HG03457 (cell line): ENCODE results near the gene PDE11A.
"Not testable (repeated sequence)": the region's sequence is repeated elsewhere in the genome, so short reads cannot be mapped to it uniquely, and the experiment has no call there.

Source experiments
- ATAC-seq: cut with Tn5 transposase; IDR thresholded peaks from one replicate; pipeline ENCODE4 v1.9.1; 2021; ENCODE audit warnings: moderate number of reproducible peaks; ENCODE audit not compliant: unreplicated experiment

Gene PDE11A

DNA sequence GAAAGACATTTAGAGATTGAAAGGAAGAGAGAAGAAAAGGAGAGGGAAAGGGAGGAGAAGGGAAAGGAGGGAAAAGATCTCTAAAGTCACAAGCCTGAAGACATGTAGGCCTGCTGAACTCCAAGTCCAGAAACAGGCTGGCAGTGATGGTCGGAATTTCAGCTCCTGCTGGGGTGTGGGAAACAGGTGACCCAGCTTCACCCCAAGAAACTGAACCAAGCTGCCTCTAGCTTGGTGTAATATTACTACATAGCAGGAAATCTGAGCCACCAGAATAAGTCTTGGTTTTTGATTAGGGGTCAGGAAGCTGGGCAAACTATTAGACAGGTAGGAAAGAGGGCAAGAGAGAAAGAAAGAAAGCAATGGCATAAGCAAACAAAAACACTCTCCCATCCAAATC is 185.8 kb downstream of the PDE11A start:
- no peak for ATAC-seq

- no peak for ATAC-seq
Observed at GRCh38 chr2:177885828-177886466, 186.6 kb downstream of the PDE11A start.

DNA sequence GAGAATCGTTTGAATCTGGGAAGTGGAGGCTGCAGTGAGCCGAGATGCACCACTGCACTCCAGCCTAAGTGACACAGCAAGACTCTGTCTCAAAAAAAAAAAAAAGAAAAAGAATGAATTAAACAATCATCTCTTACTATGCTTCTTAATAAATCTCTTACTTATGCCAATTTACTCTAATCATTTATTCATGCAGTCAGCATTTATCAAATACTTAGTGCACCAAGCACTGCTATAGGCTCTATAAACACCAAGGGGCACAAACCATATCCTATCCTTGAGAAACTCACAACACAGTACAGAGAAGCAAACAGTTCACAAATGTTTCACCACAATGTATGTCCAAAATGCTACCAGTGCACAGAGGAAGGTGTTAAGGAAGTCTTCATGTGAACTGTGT is 189.4 kb downstream of the PDE11A start:
- no peak for ATAC-seq

DNA sequence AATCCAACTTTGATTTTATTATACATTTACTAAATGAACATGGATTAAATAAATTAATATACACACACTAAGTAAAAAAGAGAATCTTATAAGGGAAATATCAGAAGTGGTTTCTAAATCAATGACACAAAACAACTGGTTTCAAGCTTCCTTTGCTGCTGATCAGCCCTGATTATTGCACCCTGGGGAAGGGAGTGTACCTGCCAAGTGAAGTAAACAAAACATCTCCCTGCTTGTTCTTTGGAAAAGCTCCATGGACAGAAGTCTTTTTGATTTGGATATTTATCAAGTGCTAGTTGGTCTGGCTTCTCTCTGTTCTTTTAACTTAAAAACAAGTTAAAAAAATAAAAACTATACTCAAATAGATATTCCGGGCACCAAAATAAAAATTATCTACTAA is 190.1 kb downstream of the PDE11A start:
- ATAC-seq, result no peak

DNA sequence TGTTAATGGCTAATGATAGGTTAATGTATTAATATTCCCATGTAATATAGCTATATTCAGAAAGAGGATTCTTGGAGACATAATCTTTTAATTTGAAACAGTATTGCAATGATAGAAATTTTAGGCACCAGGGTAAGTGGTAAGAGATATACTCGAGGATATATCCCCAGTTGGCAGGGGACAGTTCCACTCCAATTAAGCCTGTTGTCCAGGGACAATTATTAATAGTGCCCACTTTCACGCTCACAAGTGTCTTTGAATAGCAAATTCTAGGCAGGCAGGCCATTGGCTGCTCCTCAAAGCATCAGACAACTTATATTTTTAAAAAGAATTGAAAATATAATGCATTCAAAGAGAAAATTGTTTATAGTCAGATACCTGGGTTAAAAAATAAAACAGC is 190.7 kb downstream of the PDE11A start:
- no peak for ATAC-seq

DNA sequence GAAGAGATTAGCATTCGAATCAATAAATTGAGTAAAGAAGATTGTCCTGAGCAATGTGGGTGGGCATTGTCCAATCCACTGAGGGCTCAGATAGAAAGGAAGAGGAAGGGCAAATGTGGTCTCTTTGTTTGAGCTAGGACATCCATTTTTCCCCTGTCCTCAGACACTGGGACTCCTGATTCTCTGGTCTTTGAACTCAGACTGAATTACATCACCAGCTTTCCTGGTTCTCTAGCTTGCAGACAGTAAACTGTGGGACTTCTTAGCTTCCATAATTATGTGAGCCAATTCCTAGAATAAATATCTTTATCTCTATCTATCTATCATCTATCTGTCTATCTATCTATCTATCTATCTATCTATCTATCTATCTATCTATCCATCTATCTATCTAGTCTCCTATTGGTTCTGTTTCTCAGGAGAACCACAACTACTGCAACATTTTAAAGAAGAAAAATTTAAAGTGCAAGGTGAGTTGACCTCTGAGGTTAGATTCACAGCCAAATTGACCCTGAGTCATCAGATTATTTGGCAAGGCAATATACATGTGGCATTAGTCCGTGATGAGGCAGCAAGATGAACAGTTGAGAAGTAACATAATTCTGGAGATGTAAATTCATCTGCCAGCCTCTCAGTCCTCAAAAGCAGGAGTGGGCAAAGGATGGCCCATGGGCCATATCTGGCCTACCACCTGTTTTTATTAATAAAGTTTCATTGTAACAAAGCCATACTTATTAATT is 191.4 kb downstream of the PDE11A start:
- ATAC-seq, result no peak

GRCh38 chr2:177880285-177880684 is 192.3 kb downstream of the PDE11A start:
- no peak for ATAC-seq

- no peak for ATAC-seq
Observed at GRCh38 chr2:177876950-177877349, 195.6 kb downstream of the PDE11A start.

DNA sequence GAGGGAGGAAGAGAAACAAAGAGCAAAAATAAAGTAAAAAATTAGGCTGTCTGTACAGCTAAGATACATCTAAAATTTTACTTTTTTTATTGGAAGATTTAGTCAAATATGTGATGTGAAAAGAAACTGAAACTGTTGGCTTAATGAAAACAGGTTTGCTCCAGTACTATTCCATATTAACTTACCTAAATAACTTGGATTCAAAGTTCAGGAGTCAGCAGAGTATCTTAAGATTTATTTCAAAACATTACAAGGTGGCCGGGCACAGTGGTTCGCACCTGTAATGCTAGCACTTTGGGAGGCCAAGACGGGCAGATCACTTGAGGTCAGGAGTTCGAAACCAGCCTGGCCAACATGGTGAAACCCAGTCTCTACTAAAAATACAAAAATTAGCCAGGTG is 197.9 kb downstream of the PDE11A start:
- ATAC-seq, result no peak

GRCh38 chr2:177873915-177874314 is 198.7 kb downstream of the PDE11A start:
- ATAC-seq, result no peak

- no peak for ATAC-seq
Observed at GRCh38 chr2:177872286-177872685, 200.3 kb downstream of the PDE11A start.

GRCh38 chr2:177869912-177870311 is 202.7 kb downstream of the PDE11A start:
- no peak for ATAC-seq

GRCh38 chr2:177869209-177869608 is 203.4 kb downstream of the PDE11A start:
- ATAC-seq, result no peak

- no peak for ATAC-seq
Observed at GRCh38 chr2:177868806-177869205, 203.8 kb downstream of the PDE11A start.

DNA sequence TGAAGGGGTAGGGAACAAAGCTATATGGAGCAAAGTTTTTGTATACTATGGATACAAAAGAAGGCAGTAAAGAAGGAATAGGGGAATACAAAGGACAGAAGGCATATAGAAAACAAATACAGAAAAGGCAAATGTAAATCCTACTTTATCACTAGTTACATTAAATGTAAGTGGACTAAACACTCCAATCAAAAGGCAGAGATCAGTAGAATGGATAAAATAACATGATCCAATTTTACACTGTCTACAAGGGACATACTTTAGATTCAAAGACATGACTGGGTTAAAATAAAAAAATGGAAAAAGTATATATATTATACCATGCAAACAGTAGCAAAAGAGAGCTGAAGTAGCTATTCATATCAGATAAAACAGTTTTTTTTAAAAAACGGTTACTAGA is 215.0 kb downstream of the PDE11A start:
- ATAC-seq, result no peak

- ATAC-seq, result no peak
Observed at GRCh38 chr2:177852389-177852788, 220.2 kb downstream of the PDE11A start.

- no peak for ATAC-seq
Observed at GRCh38 chr2:177843188-177843587, 229.4 kb downstream of the PDE11A start.

- no peak for ATAC-seq
Observed at GRCh38 chr2:177842243-177842642, 230.3 kb downstream of the PDE11A start.

DNA sequence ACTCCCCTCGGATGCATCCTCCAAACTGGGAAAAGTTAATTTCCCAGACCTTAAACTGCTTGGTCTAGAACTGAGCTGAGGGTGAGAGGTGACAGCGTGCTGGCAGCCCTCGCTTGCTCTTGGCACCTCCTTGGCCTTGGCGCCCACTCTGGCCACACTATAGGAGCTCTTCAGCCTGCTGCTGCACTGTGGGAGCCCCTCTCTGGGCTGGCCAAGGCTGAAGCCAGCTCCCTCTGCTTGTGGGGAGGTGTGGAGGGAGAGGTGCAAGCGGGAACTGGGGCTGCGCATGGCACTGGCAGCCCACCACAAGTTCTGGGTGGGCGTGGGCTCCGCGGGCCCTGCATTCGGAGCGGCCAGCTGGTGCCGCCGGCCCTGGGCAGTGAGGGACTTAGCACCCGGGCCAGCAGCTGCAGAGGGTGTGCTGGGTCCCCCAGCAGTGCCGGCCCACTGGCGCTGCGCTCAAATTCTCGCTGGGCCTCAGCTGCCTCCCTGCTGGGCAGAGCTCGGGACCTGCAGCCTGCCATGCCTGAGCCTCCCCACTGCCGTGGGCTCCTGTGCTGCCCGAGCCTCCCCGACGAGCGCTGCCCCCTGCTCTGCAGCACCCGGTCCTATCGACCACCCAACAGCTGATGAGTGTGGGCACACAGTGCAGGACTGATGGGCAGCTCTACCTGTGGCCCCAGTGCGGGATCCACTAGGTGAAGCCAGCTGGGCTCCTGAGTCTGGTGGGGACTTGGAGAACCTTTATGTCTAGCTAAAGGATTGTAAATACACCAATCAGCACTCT is 237.0 kb downstream of the PDE11A start:
- ATAC-seq, result not testable (repeated sequence)

- ATAC-seq, result no peak
Observed at GRCh38 chr2:177832611-177833433, 239.8 kb downstream of the PDE11A start.

GRCh38 chr2:177830881-177831386 is 241.6 kb downstream of the PDE11A start:
- ATAC-seq, result no peak
